Testis (tissue), 3 donors: ENCODE results near the gene ADISSP. TPM values are rescaled to one million over a fixed set of nuclear protein-coding genes. Genes with fewer than 3 reads are reported as not detected.

Experiments used
- DNase-seq: peaks from one replicate; pipeline ENCODE4 v3.0.0-alpha.2; 2019
- H3K27ac ChIP-seq, 2 donors: fragments of 200-600 bp; sonication (generic); one replicate each; pipeline ENCODE4 v1.5.1; 2019
- H3K27me3 ChIP-seq: fragments of 200-600 bp; sonication (generic); one replicate; pipeline ENCODE4 v1.5.1; 2019
- H3K36me3 ChIP-seq: fragments of 200-600 bp; sonication (generic); one replicate; pipeline ENCODE4 v1.5.1; 2017; ENCODE audit warnings: low read depth; ENCODE audit errors: missing control alignments
- H3K4me1 ChIP-seq: fragments of 200-600 bp; sonication (generic); one replicate; pipeline ENCODE4 v1.5.1; 2019
- H3K4me3 ChIP-seq, 2 donors: fragments of 200-600 bp; sonication (generic); one replicate each; pipeline ENCODE4 v1.5.1; 2017 to 2019
- H3K9me3 ChIP-seq: fragments of 200-600 bp; sonication (generic); one replicate; pipeline ENCODE4 v1.5.1; 2017
- POLR2A ChIP-seq: fragments of 450-650 bp; IDR thresholded peaks from one replicate; pipeline ENCODE4 v1.6.1; 2017; ENCODE audit warnings: antibody characterized with exemption, mild to moderate bottlenecking, moderate library complexity
- WGBS, 2 donors: methylation state at CpG; one replicate each; pipeline ENCODE4 v1.1.5; 2018; 5-methylcytosine and 5-hydroxymethylcytosine counted together
- intact Hi-C: fragments of 100-400 bp; cut with DNase I; formaldehyde crosslinking; loops from one replicate; pipeline ENCODE4 v1.15.1; 2023; ENCODE audit warnings: low total_unique reads
- polyA plus RNA-seq: library from polyadenylated mRNA; stranded (reverse); fragments of 350-450 nt; fragmentation: Illumina TruSeq; extraction: RNeasy Lipid Tissue Mini Kit (QIAGEN cat#74804); gene quantifications from one replicate; pipeline ENCODE4 v1.2.3, GENCODE V29; 2014; ENCODE audit warnings: low read depth, low replicate concordance; ENCODE audit not compliant: insufficient read depth
- total RNA-seq, 2 donors: library from RNA; depleted of rRNA; stranded (reverse); fragments of >200 nt; gene quantifications; one replicate each; pipeline ENCODE4 v1.2.3, GENCODE V29; 2016
- TF ChIP-seq, protein P1 (sequence below), 3 experiments: fragments of 450-650 bp in 2 of 3; fragments of 200-600 bp in 1 of 3; sonication (generic) in 1 of 3; IDR thresholded peaks; one replicate each; pipeline ENCODE4 v1.5.1; 2016 to 2019; ENCODE audit warnings: antibody characterized with exemption in 3 of 3, mild to moderate bottlenecking in 2 of 3, moderate library complexity in 1 of 3

ADISSP gene
- total and polyA plus RNA-seq, 3 donors from 2014 or later, result 17.6 to 36.5 (median 19.7) TPM

GRCh38 chr20:3812975-3813847, 45.7 kb upstream of the ADISSP start:
- H3K4me1 ChIP-seq, result peaks cover 28% of the 10 kb centered on the region
- no peak for DNase-seq
- H3K4me3 ChIP-seq, result no peak overlapping the region
- TF ChIP-seq POLR2A, result no peak
- TF ChIP-seq, protein P1, sequence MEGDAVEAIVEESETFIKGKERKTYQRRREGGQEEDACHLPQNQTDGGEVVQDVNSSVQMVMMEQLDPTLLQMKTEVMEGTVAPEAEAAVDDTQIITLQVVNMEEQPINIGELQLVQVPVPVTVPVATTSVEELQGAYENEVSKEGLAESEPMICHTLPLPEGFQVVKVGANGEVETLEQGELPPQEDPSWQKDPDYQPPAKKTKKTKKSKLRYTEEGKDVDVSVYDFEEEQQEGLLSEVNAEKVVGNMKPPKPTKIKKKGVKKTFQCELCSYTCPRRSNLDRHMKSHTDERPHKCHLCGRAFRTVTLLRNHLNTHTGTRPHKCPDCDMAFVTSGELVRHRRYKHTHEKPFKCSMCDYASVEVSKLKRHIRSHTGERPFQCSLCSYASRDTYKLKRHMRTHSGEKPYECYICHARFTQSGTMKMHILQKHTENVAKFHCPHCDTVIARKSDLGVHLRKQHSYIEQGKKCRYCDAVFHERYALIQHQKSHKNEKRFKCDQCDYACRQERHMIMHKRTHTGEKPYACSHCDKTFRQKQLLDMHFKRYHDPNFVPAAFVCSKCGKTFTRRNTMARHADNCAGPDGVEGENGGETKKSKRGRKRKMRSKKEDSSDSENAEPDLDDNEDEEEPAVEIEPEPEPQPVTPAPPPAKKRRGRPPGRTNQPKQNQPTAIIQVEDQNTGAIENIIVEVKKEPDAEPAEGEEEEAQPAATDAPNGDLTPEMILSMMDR (IDR thresholded peaks at IDR 0.05), result no peak
- H3K36me3 ChIP-seq, result no peaks in the 10 kb centered on the region
- peak overlapping the region in 1 of 2 donors; percentile 92 for H3K27ac ChIP-seq
- no peaks in the 10 kb centered on the region for H3K9me3 ChIP-seq
- no peaks in the 10 kb centered on the region for H3K27me3 ChIP-seq
- intact Hi-C loops, result no loop called here
- WGBS, 2 donors, result 77 to 79% methylated on average over 8 of the region's 8 CpGs

DNA sequence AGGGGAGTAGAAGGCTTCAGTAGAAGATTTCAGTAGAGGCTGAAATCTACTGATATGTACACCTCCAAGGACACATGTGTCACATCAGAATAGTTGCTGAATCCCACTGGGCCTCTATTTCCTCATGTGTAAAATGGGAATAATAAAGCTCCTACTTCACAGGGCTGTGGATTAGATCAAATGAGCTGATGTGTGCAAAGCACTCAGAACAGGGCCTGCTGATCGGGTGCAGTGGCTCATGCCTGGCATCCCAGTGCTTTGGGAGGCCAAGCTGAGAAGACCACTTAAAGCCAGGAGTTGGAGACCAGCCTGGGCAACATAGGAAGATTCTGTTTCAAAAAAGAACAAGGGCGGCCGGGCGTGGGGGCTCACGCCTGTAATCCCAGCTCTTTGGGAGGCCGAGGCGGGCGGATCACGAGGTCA, 44.7 kb upstream of the ADISSP start:
- Histone ChIP-seq H3K4me1 (peaks cover 34% of the 10 kb centered on the region), H3K4me3 (no peak overlapping the region), H3K27ac (peak overlapping the region; percentile 90 to 92), H3K9me3 (no peaks in the 10 kb centered on the region), H3K27me3 (no peaks in the 10 kb centered on the region), H3K36me3 (no peaks in the 10 kb centered on the region)
- DNase-seq, result no peak
- WGBS, 2 donors, result 95 to 96% methylated on average over 9 of the region's 9 CpGs
- intact Hi-C loops, result no loop called here
- TF ChIP-seq, protein P1 (IDR thresholded peaks at IDR 0.05), result no peak
- TF ChIP-seq POLR2A, result no peak

DNA sequence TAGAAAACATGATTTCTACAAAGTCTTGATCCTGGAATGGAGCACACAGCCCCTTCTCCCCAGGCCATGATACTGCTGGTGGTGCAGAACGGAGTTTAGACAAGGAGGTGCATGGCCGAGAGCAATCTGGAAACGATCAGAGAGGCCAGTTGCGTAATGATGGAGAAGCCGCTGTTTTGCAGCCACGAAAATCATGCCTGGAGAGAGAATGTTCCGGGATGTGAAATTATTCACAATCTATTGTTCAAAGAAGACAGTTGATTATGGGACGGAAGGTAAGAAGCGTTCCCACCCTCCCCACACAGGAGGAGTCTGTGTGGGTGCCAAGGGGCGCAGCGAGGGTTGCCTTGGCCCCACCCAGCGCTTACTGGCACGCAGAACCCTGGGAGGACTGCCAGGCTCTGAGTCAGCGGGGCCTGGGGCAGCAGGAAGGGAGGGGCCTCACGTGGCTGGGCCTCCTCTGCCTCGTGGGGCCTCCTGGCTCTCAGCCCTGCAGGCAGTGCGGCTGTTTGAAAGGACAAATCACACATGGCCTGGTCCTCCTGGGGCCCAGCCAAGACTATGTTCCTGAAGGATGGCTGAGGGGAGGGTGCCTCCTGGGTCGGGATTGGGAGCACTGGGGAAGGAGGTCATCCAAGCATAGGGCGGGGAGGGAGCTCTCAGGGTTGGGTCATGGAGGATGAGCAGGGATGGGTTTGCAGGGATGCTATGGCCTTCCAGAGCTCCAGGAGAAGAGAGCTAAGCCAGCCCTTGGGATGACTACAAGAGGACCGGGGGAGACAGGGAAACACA, 44.1 kb upstream of the ADISSP start:
- peak overlapping the region in 1 of 2 donors; percentile 54 for H3K4me3 ChIP-seq
- WGBS, 2 donors, result 24 to 29% methylated on average over 20 of the region's 20 CpGs
- H3K27me3 ChIP-seq, result no peaks in the 10 kb centered on the region
- no peaks in the 10 kb centered on the region for H3K9me3 ChIP-seq
- DNase-seq, result peak; percentile 97
- no peak for TF ChIP-seq POLR2A
- TF ChIP-seq, protein P1 (IDR thresholded peaks at IDR 0.05), result no peak
- peaks cover 40% of the 10 kb centered on the region for H3K4me1 ChIP-seq
- peak overlapping the region; percentile 90 to 92 for H3K27ac ChIP-seq
- intact Hi-C loops, result no loop called here
- no peaks in the 10 kb centered on the region for H3K36me3 ChIP-seq

DNA sequence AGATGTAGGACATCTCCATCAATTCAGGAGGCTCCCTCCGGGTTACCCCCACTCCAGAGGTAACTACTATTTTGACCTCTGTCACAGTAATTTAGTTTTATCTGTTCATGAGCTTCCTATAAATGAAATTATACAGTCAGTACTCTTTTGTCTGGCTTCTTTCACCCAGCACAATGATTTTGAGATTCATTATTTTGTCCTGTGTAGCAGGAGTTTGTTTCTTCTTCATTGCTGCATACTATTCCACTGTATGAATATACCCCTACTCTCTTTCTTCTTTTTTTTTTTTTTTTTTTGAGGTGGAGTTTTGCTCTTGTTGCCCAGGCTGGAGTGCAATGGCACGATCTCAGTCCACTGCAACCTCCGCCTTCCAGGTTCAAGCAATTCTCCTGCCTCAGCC, 41.0 kb upstream of the ADISSP start:
- 87 to 92% methylated on average over 3 of the region's 3 CpGs for WGBS, 2 donors
- no peak for DNase-seq

More for the DNA sequence above, 41.0 kb upstream of the ADISSP start:
- TF ChIP-seq POLR2A, result no peak
- TF ChIP-seq, protein P1 (IDR thresholded peaks at IDR 0.05), result no peak
- H3K9me3 ChIP-seq, result no peaks in the 10 kb centered on the region
- no peaks in the 10 kb centered on the region for H3K27me3 ChIP-seq
- intact Hi-C loops, result no loop called here
- no peak overlapping the region for H3K4me3 ChIP-seq
- no peaks in the 10 kb centered on the region for H3K36me3 ChIP-seq
- peak overlapping the region; percentile 85 to 91 for H3K27ac ChIP-seq
- H3K4me1 ChIP-seq, result peaks cover 47% of the 10 kb centered on the region
